ENCODE measurements around the gene MACROD2.

MACROD2 gene

DNA sequence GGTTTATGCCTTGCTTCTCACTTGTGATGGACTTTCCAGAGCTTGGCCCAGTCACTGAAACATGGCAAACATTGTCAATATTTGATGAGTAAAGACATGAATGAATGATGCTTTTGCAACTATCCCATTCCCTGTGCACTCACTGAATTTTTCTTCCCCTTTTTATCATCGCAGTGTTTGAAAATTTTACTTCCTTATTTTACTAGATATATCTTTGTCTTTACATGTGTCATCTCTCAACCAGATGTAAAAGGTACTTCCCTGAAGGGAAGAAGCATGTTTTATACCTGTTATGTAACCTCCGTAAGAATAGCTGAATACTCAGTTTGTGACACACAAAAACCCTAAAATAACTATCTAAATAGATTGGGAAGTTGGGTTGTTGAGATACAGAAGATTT, 886.8 kb downstream of the MACROD2 start:
- TF ChIP-seq Cebpa-rat (IDR thresholded peaks at IDR 0.05) = no peak
- Histone ChIP-seq H3K27me3 (no peaks in the 10 kb centered on the region), H3K27ac (no peak overlapping the region), H3K36me3 (no peaks in the 10 kb centered on the region), H4K20me1 (no peaks in the 10 kb centered on the region), H3K9ac (no peak overlapping the region), H3K9me3 (replicated peaks in 1 of 11) (no peaks in the 10 kb centered on the region), H3K4me3 (no peak overlapping the region), H3K4me1 (peaks cover 0 to 5% (median 0%) of the 10 kb centered on the region in 10 experiments; a peak in 3 of 20 replicates), H3K4me2 (no peak overlapping the region; a peak in 1 of 22 replicates)

DNA sequence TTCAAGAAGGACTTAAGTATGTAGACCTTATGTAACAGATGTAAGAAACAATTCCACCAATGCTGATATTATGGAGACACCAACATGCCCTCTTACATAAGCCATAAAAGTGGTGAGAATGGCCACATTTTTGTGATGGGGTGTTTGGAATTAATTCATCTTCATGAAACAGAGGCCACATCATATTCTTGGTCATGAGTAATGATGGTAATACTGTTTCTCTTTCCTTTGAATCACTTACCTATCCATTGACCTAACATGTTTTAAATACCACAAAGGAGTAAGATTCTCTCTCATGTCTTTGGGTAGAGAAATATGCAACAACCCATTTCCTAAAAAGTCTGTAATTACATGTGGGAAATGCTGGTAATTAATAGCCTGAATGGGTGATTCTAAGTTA, 887.5 kb downstream of the MACROD2 start:
- TF ChIP-seq Cebpa-rat (IDR thresholded peaks at IDR 0.05) = no peak
- H3K36me3 ChIP-seq = no peaks in the 10 kb centered on the region
- H3K9me3 ChIP-seq (replicated peaks in 1 of 11) = no peaks in the 10 kb centered on the region
- no peak overlapping the region for H3K27ac ChIP-seq
- no peak overlapping the region for H3K4me3 ChIP-seq
- H3K4me1 ChIP-seq = peaks cover 0 to 5% (median 0%) of the 10 kb centered on the region in 10 experiments; a peak in 3 of 20 replicates
- no peak overlapping the region for H3K9ac ChIP-seq
- no peaks in the 10 kb centered on the region for H3K27me3 ChIP-seq
- no peak overlapping the region for H3K4me2 ChIP-seq
- H4K20me1 ChIP-seq = no peaks in the 10 kb centered on the region

DNA sequence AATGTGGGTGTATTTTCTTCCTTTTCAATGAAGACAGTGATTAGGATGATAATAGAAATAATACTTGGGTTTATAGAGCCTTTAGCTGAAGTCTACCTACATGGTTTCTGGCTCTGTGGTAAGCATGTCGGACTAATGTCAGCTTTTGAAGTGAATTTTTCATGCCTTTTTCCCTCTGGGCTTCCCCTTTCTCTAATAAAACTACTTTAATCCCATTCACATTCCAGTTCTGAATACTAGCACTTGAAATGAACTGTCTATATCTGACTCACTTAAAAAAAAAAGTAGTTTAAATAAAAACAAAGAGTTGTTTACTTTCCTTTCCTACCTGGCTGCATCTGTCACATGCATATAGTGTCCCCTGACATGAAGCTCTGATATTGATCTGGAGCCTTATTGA, 888.0 kb downstream of the MACROD2 start:
- Histone ChIP-seq H3K4me3 (no peak overlapping the region), H3K4me1 (peaks cover 0 to 5% (median 0%) of the 10 kb centered on the region in 10 experiments; a peak in 3 of 20 replicates), H3K9ac (no peak overlapping the region), H4K20me1 (no peaks in the 10 kb centered on the region), H3K9me3 (replicated peaks in 1 of 11) (no peaks in the 10 kb centered on the region), H3K27me3 (no peaks in the 10 kb centered on the region), H3K4me2 (no peak overlapping the region), H3K27ac (no peak overlapping the region), H3K36me3 (no peaks in the 10 kb centered on the region)
- no peak for TF ChIP-seq Cebpa-rat (IDR thresholded peaks at IDR 0.05)

DNA sequence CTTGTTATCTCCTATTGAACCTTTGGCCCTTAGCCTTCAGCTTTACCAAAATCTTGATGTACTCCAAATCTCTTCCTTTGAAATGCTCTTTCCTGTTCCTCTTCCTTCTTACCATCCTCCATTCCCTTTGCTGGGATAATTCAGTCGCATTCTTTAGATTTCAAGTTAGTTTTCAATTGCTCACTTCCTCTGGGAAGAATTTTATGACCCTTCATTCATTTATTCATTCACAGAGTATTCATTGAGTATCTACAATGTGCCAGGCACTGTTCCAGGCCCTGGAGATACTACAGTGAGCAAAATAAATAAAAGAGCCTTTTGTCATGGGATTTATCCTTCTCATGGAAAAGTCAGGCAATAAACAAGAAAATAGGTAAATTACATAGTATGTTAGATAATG, 890.3 kb downstream of the MACROD2 start:
- Histone ChIP-seq H3K27ac (no peak overlapping the region), H3K4me2 (no peak overlapping the region), H3K4me3 (no peak overlapping the region), H3K9me3 (replicated peaks in 1 of 11) (no peaks in the 10 kb centered on the region), H3K27me3 (no peaks in the 10 kb centered on the region), H4K20me1 (no peaks in the 10 kb centered on the region), H3K4me1 (peaks cover 0 to 5% (median 0%) of the 10 kb centered on the region in 10 experiments; a peak in 1 of 20 replicates), H3K36me3 (no peaks in the 10 kb centered on the region), H3K9ac (no peak overlapping the region)
- TF ChIP-seq Cebpa-rat (IDR thresholded peaks at IDR 0.05) = no peak

DNA sequence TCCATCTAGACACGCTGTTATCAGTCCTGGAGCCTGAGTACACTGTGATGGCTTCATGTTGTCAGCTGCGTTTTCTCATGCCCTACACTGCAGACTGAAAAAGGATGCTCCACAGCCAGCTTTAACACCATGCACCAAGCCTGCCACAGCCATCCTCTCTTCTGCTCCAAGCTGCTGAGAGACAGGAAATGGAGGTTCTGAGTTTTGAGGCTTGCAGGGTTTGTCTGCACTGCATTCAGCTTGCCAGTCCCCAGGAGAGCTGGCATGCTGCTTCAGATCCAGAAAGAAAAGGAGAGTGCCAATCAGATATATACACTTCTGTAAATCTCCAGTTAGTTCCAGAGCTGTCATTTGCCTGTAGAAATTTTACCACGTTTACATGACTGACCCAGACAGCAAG, 892.8 kb downstream of the MACROD2 start:
- no peak overlapping the region for H3K27ac ChIP-seq
- no peak for TF ChIP-seq Cebpa-rat (IDR thresholded peaks at IDR 0.05)
- no peaks in the 10 kb centered on the region for H3K36me3 ChIP-seq
- H3K9ac ChIP-seq = no peak overlapping the region
- no peaks in the 10 kb centered on the region for H3K27me3 ChIP-seq
- no peaks in the 10 kb centered on the region for H3K9me3 ChIP-seq (replicated peaks in 1 of 11)
- no peaks in the 10 kb centered on the region for H4K20me1 ChIP-seq
- no peak overlapping the region for H3K4me3 ChIP-seq
- H3K4me1 ChIP-seq = peaks cover 0 to 8% (median 0%) of the 10 kb centered on the region in 10 experiments; a peak in 3 of 20 replicates
- no peak overlapping the region for H3K4me2 ChIP-seq

DNA sequence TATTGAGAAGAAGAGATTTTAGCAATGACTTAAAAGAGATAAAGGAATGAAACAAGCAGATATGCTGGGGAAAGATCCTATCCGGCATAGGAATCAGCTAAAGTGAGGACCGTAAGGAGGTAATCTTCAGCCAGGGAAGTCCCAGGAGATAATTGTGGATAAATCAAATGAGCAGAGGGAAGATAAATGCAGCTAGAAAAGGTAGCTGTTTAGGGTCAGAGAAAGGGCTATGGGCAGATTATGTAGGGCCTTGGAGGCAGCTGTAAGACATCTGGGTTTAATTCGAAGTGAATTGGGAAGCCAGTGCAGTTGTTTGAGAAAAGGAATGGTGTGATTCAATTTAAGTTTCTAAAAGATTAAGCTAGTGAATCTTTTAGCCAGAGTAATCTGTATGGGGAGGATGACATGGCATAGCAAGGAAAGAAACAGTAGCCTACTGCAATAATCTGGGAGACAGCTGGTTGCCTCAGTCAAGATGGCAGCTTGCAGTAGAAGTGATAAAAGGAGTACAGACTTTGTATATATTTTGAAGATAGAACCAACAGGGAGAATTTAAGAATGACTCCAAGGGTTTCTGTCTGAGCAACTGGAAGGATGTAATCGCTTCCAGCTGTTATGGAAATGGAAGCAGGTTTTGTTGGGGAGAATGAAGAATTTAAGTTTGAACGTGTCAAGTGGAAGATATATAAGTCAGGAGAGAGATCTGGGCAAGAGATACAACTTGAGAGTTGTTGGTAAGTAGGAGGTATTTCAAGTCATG, 894.4 kb downstream of the MACROD2 start:
- H3K36me3 ChIP-seq = no peaks in the 10 kb centered on the region
- H3K27me3 ChIP-seq = no peaks in the 10 kb centered on the region
- no peak for TF ChIP-seq Cebpa-rat (IDR thresholded peaks at IDR 0.05)
- H3K27ac ChIP-seq = no peak overlapping the region
- no peak overlapping the region for H3K4me2 ChIP-seq
- H3K4me1 ChIP-seq = peaks cover 0 to 8% (median 0%) of the 10 kb centered on the region in 10 experiments; a peak in 3 of 20 replicates
- H3K4me3 ChIP-seq = no peak overlapping the region
- no peaks in the 10 kb centered on the region for H4K20me1 ChIP-seq
- H3K9ac ChIP-seq = no peak overlapping the region
- H3K9me3 ChIP-seq (replicated peaks in 1 of 11) = no peaks in the 10 kb centered on the region

DNA sequence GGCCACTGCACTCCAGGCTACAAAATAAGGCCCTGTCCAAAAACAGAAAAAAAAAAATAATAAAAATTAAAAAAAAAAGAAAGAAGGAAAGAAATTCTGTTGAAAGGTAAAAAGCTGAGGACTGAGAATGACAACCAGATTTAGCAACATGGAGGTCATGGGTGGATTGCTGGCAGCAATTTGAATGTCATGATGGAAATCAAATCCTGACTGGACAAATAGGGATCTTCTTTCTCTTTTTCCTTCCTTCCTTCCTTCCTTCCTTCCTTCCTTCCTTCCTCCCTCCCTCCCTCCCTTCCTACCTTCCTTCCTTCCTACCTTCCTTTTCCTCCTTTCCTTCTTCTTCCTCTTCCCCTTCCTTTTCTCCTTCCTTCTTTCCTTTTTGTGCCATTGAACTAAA, 895.4 kb downstream of the MACROD2 start:
- Histone ChIP-seq H3K4me3 (no peak overlapping the region), H3K36me3 (no peaks in the 10 kb centered on the region), H4K20me1 (no peaks in the 10 kb centered on the region), H3K9me3 (replicated peaks in 1 of 11) (no peaks in the 10 kb centered on the region), H3K27ac (no peak overlapping the region), H3K9ac (no peak overlapping the region), H3K4me2 (no peak overlapping the region), H3K27me3 (no peaks in the 10 kb centered on the region), H3K4me1 (peaks cover 0 to 8% (median 0%) of the 10 kb centered on the region in 10 experiments; a peak in 3 of 20 replicates)
- TF ChIP-seq Cebpa-rat (IDR thresholded peaks at IDR 0.05) = no peak

DNA sequence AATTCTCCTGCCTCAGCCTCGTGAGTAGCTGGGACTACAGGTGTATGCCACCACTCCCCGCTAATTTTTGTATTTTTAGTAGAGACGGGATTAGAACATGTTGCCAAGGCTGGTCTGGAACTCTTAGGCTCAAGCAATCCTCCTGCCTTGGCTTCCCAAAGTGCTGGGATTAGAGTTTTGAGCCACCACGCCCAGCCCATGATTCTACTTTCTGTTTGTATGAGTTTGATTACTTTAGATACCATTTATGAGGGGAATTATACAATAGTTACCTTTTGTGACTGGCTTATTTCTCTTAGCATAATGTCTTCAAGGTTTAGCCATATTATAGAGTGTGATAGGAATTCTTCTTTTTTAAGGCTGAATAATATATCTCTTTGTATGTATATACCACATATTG, 897.5 kb downstream of the MACROD2 start:
- H3K9me3 ChIP-seq (replicated peaks in 1 of 11) = 0 out of 22 replicates have a peak, but pooled peaks cover 0 to 4% (median 0%) of the 10 kb centered on the region in 11 experiments
- no peaks in the 10 kb centered on the region for H4K20me1 ChIP-seq
- H3K4me3 ChIP-seq = no peak overlapping the region
- H3K4me2 ChIP-seq = peak overlapping the region in 1 of 11 experiments; percentile 38; a peak in 1 of 22 replicates
- 0 out of 22 replicates have a peak, but pooled peaks cover 0 to 3% (median 0%) of the 10 kb centered on the region in 11 experiments for H3K27me3 ChIP-seq
- H3K4me1 ChIP-seq = peaks cover 0 to 8% (median 0%) of the 10 kb centered on the region in 10 experiments; a peak in 3 of 20 replicates
- no peak overlapping the region for H3K27ac ChIP-seq
- no peaks in the 10 kb centered on the region for H3K36me3 ChIP-seq
- TF ChIP-seq Cebpa-rat (IDR thresholded peaks at IDR 0.05) = no peak
- no peak overlapping the region for H3K9ac ChIP-seq

DNA sequence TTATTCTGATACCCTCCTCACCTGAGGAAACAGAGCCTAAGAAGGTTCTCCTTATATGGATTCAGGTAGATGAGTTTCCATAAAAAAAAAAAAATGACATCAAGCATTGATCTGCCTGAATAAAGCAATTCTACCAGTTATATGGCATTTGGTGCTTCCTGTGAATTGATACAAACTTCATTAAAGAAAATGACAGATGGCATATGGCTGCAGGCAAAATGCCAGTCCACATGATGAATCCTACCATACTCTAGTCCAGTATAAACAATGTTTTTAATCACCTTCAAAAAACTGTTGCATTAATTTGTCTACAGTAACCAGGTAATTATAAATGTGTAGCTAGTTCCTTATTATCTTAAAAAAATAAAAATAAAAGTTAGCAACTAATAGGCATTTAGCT, 901.3 kb downstream of the MACROD2 start:
- Histone ChIP-seq H3K4me3 (no peak overlapping the region), H3K9me3 (replicated peaks in 1 of 11) (0 out of 22 replicates have a peak, but pooled peaks cover 0 to 5% (median 0%) of the 10 kb centered on the region in 11 experiments), H3K4me2 (no peak overlapping the region), H3K36me3 (no peaks in the 10 kb centered on the region), H3K9ac (no peak overlapping the region), H3K4me1 (peaks cover 0 to 8% (median 0%) of the 10 kb centered on the region in 10 experiments; a peak in 3 of 20 replicates), H3K27ac (no peak overlapping the region), H3K27me3 (peaks cover 0 to 11% (median 0%) of the 10 kb centered on the region in 11 experiments; a peak in 2 of 22 replicates), H4K20me1 (no peaks in the 10 kb centered on the region)
- no peak for TF ChIP-seq Cebpa-rat (IDR thresholded peaks at IDR 0.05)

All from BLaER1 treated with 17β-estradiol and CSF1 and Interleukin-3, amounts not matched to agents 10 nM and 100 nM (cell line).